C4-2B (cell line): Measurements from ENCODE around the gene ZNF655.

Experiments
- H3K27ac ChIP-seq: fragments of 450-650 bp; 2 replicates; pipeline ENCODE4 v1.5.1; 2017
- CTCF ChIP-seq: fragments of 450-650 bp; conservative IDR thresholded peaks from 2 replicates; pipeline ENCODE4 v1.5.1; 2017; ENCODE audit warnings: mild to moderate bottlenecking
- ZFX ChIP-seq: fragments of 450-650 bp; IDR thresholded peaks from 2 replicates; pipeline ENCODE4 v1.6.1; 2017

The ZNF655 gene

GRCh38 chr7:99617192-99617781 is 58.8 kb downstream of the ZNF655 start:
- TF ChIP-seq ZFX (peak; percentile 59; the same call in 1 of the 2 replicates), CTCF (no peak)
- H3K27ac ChIP-seq: peak overlapping the region; percentile 77

- TF ChIP-seq CTCF (no peak), ZFX (no peak)
- H3K27ac ChIP-seq: no peak overlapping the region
These were observed 60.3 kb downstream of the ZNF655 start for GRCh38 chr7:99618726-99619125.

GRCh38 chr7:99619571-99620130 is 61.2 kb downstream of the ZNF655 start:
- TF ChIP-seq ZFX (no peak), CTCF (no peak)

GRCh38 chr7:99621271-99621670 is 62.8 kb downstream of the ZNF655 start:
- H3K27ac ChIP-seq: no peak overlapping the region
- TF ChIP-seq ZFX (no peak), CTCF (no peak)

More at GRCh38 chr7:99619571-99620130, 61.2 kb downstream of the ZNF655 start:
- H3K27ac ChIP-seq: no peak overlapping the region

GRCh38 chr7:99622596-99622995 is 64.2 kb downstream of the ZNF655 start:
- H3K27ac ChIP-seq: no peak overlapping the region

GRCh38 chr7:99623091-99623693 is 64.8 kb downstream of the ZNF655 start:
- no peak overlapping the region for H3K27ac ChIP-seq
- TF ChIP-seq ZFX (no peak), CTCF (no peak)

More at GRCh38 chr7:99622596-99622995, 64.2 kb downstream of the ZNF655 start:
- TF ChIP-seq CTCF (no peak), ZFX (no peak)

- no peak overlapping the region for H3K27ac ChIP-seq
- TF ChIP-seq ZFX (no peak), CTCF (no peak)
These were observed 65.4 kb downstream of the ZNF655 start for GRCh38 chr7:99623702-99624447.
